HPDE6-E6E7 (cell line): Measurements from ENCODE around the gene RAB44.
"Not testable (repeated sequence)": the region's sequence is repeated elsewhere in the genome, so short reads cannot be mapped to it uniquely, and the experiment has no call there.

Experiments
- DNase-seq: peaks from one replicate; pipeline ENCODE4 v3.0.0; 2011; ENCODE audit warnings: missing footprints; ENCODE audit errors: extremely low spot score

Gene RAB44

DNA sequence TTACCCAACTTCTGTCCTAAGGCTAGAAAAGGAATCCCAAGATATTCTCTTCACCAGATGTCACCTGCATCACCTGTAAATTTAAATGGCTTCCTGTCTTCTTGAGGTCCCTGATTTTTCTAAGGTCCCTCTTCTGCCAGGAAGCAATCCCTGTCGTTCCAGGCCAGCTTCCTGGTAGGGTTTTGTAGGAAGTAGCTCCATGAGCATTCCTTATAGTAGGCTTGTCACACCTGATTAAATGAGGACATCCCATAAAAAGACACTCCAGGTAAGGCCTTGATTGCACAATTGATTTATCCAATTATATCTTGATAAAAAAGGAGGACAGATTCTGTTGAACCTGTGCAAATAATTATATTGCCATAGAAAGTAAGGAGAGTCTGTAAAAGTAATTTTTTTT lies 8.7 kb downstream of the RAB44 start:
- no peak for DNase-seq

GRCh38 chr6:36712816-36713215 lies 15.2 kb downstream of the RAB44 start:
- DNase-seq: no peak

GRCh38 chr6:36713846-36714245 lies 16.2 kb downstream of the RAB44 start:
- no peak for DNase-seq

DNA sequence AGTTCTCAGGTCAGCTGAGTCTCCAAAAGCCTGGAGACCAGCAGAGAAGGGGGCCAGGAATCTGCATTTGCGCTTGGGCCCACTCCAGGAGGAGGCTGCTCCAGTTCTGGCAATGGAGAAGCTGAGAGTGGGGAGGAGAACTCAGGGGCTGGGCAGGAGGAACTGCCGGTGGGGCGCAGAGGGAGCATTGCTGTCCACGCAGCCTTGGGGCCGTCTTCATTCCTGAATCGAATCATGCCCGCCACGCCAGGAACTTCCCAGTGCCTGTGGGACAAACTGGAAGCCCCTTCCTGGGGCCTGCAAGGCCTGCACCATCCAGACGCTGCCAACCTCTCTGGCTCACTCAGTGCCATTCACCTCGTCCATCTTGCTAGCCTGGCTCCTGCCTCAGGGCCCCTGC lies 16.9 kb downstream of the RAB44 start:
- no peak for DNase-seq

GRCh38 chr6:36715469-36715868 lies 17.8 kb downstream of the RAB44 start:
- no peak for DNase-seq

DNA sequence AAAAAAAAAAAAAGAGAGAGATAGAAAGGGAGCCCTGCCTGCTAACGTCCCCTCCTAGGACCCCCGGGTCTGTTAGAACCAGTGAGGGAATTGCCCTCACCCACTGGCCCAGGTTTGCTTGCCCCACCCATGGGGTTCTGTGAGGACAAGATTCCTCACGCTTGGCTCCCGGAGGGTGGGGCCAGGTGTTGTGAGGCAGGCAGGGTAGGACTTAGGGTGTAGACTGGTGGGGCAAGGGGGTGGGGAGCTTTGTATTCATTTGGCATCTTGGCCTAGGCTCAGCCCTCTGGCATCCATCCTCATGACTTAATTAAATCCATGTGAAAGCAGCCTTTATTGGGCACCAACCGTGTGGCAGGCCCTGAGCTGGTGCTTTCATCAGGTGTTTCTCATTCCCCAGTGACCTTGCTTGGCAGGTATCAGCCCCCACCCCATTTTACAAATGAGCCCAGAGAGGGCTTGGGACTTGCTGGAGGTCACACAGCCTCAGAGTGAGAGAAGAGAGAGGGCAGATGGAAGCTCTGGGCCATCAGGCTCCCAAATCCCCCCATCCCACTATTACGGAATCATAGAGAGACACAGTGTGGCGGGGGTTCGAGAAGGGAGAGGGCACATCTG lies 19.0 kb downstream of the RAB44 start:
- DNase-seq: no peak

DNA sequence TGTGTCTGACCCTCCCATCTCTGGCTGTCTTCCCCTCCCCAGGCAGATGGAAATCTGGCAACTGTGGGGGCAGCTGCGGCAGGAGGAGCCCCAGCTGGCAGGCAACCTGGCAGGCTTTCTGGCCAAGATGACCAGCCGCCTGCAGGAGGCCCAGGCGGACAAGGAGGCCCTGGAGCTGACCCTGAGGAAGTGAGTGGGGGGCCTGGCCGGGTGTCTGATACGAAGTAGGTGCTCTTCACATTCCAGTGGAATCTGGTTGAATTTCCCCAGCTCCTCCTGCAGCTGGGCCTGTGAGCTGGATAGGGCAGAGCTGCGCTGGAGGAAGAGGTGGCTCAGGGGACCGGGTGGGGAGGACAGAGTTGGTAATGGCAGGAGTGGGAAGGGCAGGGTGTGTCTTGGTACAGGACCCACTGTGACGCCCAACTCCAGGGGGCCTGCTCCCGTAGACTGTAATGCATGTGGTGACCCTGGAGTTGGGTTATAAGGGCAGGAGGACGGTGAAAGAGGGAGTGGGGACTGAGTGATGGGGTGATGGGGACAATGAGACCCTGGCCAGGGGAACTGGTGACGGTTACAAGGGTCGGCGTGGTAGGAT lies 19.7 kb downstream of the RAB44 start:
- no peak for DNase-seq

- no peak for DNase-seq
These were observed 20.4 kb downstream of the RAB44 start for GRCh38 chr6:36717871-36718540.

DNA sequence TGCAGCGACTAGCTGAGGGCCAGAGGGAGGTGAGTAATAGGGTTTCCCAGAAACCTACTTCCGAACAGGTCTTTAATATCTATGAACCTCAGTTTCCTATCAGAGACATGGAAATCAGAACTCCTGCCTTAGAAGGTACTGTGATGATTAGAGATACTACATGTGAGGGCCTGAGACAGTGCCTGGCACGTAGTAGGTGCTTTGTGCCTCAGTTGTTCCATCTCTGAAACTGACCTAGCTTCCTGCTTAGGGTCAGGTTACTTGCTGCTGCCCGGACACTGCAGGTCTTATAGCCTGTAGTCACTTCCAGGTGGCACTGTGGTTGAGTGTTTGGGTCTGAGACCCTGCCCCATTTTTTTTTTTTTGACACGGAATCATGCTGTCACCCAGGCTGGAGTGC lies 20.9 kb downstream of the RAB44 start:
- no peak for DNase-seq

GRCh38 chr6:36719126-36719525 lies 21.5 kb downstream of the RAB44 start:
- DNase-seq: no peak

GRCh38 chr6:36720251-36721141 lies 22.9 kb downstream of the RAB44 start:
- DNase-seq: no peak

DNA sequence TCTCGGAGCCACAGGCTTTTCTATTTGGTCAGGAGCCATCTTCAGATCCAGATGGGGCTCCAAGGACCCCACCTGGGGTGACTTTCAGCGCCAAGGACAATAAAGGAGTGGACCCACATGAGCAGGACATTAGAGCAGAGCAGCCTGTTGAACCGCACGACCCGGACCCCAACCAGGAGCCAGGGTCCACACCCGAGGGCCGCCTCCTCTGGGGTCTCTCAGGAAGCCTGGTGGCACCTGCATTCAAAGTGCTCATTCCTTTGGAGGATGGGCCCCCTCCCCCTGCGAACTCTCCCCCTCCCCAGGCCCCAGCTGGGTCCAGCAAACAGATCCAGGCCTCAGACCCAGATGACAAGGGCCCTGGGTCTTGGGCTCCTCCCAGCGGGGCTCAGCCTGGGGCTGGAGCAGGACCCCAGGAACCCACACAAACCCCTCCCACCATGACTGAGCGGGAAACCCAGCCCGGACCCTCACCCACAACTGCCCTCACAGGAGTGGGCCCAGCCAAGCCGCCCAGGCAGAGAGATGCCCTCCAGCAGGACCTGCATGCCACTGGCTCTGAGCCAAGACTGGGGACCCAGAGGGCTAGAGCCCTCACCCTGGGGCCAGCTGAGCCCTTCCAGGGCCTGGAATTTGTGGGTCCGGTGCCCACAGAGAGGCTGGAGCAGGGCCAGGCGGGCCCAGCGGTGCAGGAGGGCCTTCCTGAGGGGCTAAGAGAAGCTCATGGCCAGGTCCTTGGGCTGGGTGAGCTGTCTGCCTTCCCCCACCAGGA lies 23.9 kb downstream of the RAB44 start:
- DNase-seq: no peak

DNA sequence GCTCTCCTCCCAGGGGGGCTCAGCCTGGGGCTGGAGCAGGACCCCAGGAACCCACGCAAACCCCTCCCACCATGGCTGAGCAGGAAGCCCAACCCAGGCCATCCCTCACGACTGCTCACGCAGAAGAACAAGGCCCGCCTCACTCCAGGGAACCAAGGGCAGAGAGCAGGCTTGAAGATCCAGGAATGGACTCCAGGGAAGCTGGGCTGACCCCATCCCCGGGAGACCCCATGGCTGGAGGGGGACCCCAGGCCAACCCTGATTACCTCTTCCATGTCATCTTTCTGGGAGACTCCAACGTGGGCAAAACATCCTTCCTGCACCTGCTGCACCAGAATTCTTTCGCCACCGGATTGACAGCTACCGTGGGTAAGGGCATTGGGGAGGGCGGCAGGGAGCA lies 24.7 kb downstream of the RAB44 start:
- no peak for DNase-seq

GRCh38 chr6:36722879-36723278 lies 25.3 kb downstream of the RAB44 start:
- no peak for DNase-seq

DNA sequence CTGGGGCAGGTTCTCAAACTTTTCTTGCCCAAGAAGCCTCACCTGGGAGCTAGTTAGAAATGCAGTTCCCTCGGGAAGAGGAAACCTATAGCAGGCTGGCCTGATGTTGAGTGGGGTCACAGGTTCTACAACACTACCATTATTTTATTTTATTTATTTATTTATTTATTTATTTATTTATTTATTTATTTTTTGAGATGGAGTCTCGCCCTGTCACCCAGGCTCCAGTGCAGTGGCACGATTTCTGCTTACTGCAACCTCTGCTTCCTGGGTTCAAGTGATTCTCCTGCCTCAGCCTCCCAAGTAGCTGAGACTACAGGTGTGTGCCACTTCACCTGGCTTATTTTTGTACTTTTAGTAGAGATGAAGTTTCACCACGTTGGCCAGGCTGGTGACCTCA lies 26.4 kb downstream of the RAB44 start:
- DNase-seq: not testable (repeated sequence)

GRCh38 chr6:36724514-36725390 lies 27.1 kb downstream of the RAB44 start:
- DNase-seq: peak; percentile 74

- DNase-seq: no peak
These were observed 28.0 kb downstream of the RAB44 start for GRCh38 chr6:36725581-36725980.

- DNase-seq: no peak
These were observed 29.9 kb downstream of the RAB44 start for GRCh38 chr6:36727505-36728021.

- no peak for DNase-seq
These were observed 30.9 kb downstream of the RAB44 start for GRCh38 chr6:36728289-36729160.
